ENCODE data around the gene PSMD12.
A peak's percentile ranks its signal among the peaks of the same experiment; 100 is the strongest.
"Not testable (repeated sequence)": the region's sequence is repeated elsewhere in the genome, so short reads cannot be mapped to it uniquely, and the experiment has no call there.

PSMD12 gene

GRCh38 chr17:67366193-67367157 is at the start of gene PSMD12:
PSMD12 (minus strand) TSS chr17:67366577; CDS start chr17:67366519, 58 bp downstream.
- Mint-ChIP-seq H3K27me3 (peaks cover 2% of the 10 kb centered on the region), H3K4me3 (peak within 1 kb of the TSS; percentile 98), H3K9me3 (no peaks in the 10 kb centered on the region), H3K36me3 (ENCODE audit: low read depth) (peaks cover 35% of the 10 kb centered on the region), H3K4me1 (peaks cover 48% of the 10 kb centered on the region), H3K27ac (peak within 1 kb of the TSS; percentile 99)
- DNase-seq (peak; percentile 98), ATAC-seq (peak; percentile 86)

GRCh38 chr17:67415291-67415690 is 48.9 kb upstream of the PSMD12 start:
- H3K4me3 Mint-ChIP-seq: no peak overlapping the region
- no peak overlapping the region for H3K27ac Mint-ChIP-seq
- ATAC-seq (no peak), DNase-seq (no peak)
- H3K9me3 Mint-ChIP-seq: no peaks in the 10 kb centered on the region
- H3K27me3 Mint-ChIP-seq: no peaks in the 10 kb centered on the region
- peaks cover 52% of the 10 kb centered on the region for H3K4me1 Mint-ChIP-seq
- H3K36me3 Mint-ChIP-seq (ENCODE audit: low read depth): peaks cover 1% of the 10 kb centered on the region

- Mint-ChIP-seq H3K36me3 (ENCODE audit: low read depth) (peaks cover 4% of the 10 kb centered on the region), H3K27me3 (no peaks in the 10 kb centered on the region), H3K27ac (no peak overlapping the region), H3K4me1 (peaks cover 49% of the 10 kb centered on the region), H3K9me3 (no peaks in the 10 kb centered on the region), H3K4me3 (no peak overlapping the region)
- ATAC-seq (no peak), DNase-seq (no peak)
Measured at GRCh38 chr17:67414559-67414958, 48.2 kb upstream of the PSMD12 start.

- Mint-ChIP-seq H3K9me3 (no peaks in the 10 kb centered on the region), H3K27ac (no peak overlapping the region), H3K36me3 (ENCODE audit: low read depth) (peaks cover 4% of the 10 kb centered on the region), H3K27me3 (no peaks in the 10 kb centered on the region), H3K4me3 (no peak overlapping the region), H3K4me1 (peaks cover 48% of the 10 kb centered on the region)
- no peak for DNase-seq
- no peak for ATAC-seq
Measured at GRCh38 chr17:67414130-67414529, 47.8 kb upstream of the PSMD12 start.

GRCh38 chr17:67413388-67413787 is 47.0 kb upstream of the PSMD12 start:
- no peak overlapping the region for H3K27ac Mint-ChIP-seq
- peaks cover 48% of the 10 kb centered on the region for H3K4me1 Mint-ChIP-seq
- no peak overlapping the region for H3K4me3 Mint-ChIP-seq
- peaks cover 6% of the 10 kb centered on the region for H3K36me3 Mint-ChIP-seq (ENCODE audit: low read depth)
- ATAC-seq: no peak
- DNase-seq: no peak
- no peaks in the 10 kb centered on the region for H3K9me3 Mint-ChIP-seq
- H3K27me3 Mint-ChIP-seq: no peaks in the 10 kb centered on the region

GRCh38 chr17:67412941-67413340 is 46.6 kb upstream of the PSMD12 start:
- ATAC-seq: no peak
- no peak overlapping the region for H3K27ac Mint-ChIP-seq
- peaks cover 48% of the 10 kb centered on the region for H3K4me1 Mint-ChIP-seq

GRCh38 chr17:67412032-67412431 is 45.7 kb upstream of the PSMD12 start:
- DNase-seq (no peak), ATAC-seq (no peak)
- Mint-ChIP-seq H3K36me3 (ENCODE audit: low read depth) (peaks cover 5% of the 10 kb centered on the region), H3K4me3 (no peak overlapping the region), H3K27ac (peak overlapping the region; percentile 20), H3K4me1 (peaks cover 51% of the 10 kb centered on the region), H3K9me3 (no peaks in the 10 kb centered on the region), H3K27me3 (no peaks in the 10 kb centered on the region)

More at GRCh38 chr17:67412941-67413340, 46.6 kb upstream of the PSMD12 start:
- Mint-ChIP-seq H3K4me3 (no peak overlapping the region), H3K9me3 (no peaks in the 10 kb centered on the region), H3K27me3 (no peaks in the 10 kb centered on the region), H3K36me3 (ENCODE audit: low read depth) (peaks cover 4% of the 10 kb centered on the region)
- no peak for DNase-seq

GRCh38 chr17:67411397-67411796 is 45.0 kb upstream of the PSMD12 start:
- no peak for ATAC-seq

GRCh38 chr17:67408455-67408830 is 42.1 kb upstream of the PSMD12 start:
- Mint-ChIP-seq H3K4me1 (peaks cover 69% of the 10 kb centered on the region), H3K27ac (peak overlapping the region; percentile 64)
- H3K9me3 Mint-ChIP-seq; H3K36me3 Mint-ChIP-seq (ENCODE audit: low read depth); H3K4me3 Mint-ChIP-seq; ATAC-seq; DNase-seq; H3K27me3 Mint-ChIP-seq: not testable (repeated sequence)

More at GRCh38 chr17:67411397-67411796, 45.0 kb upstream of the PSMD12 start:
- Mint-ChIP-seq H3K36me3 (ENCODE audit: low read depth) (peaks cover 7% of the 10 kb centered on the region), H3K27ac (peak overlapping the region; percentile 53), H3K4me1 (peaks cover 55% of the 10 kb centered on the region), H3K9me3 (no peaks in the 10 kb centered on the region), H3K4me3 (no peak overlapping the region), H3K27me3 (no peaks in the 10 kb centered on the region)
- no peak for DNase-seq

- H3K4me1 Mint-ChIP-seq: peaks cover 85% of the 10 kb centered on the region
- H3K27ac Mint-ChIP-seq: peak overlapping the region; percentile 91
- ATAC-seq: no peak
- no peak for DNase-seq
- no peaks in the 10 kb centered on the region for H3K27me3 Mint-ChIP-seq
- no peaks in the 10 kb centered on the region for H3K9me3 Mint-ChIP-seq
- no peak overlapping the region for H3K4me3 Mint-ChIP-seq
- H3K36me3 Mint-ChIP-seq (ENCODE audit: low read depth): peaks cover 4% of the 10 kb centered on the region
Measured at GRCh38 chr17:67403483-67403882, 37.1 kb upstream of the PSMD12 start.

- Mint-ChIP-seq H3K27ac (peak overlapping the region; percentile 91), H3K4me3 (peak overlapping the region; percentile 68), H3K9me3 (no peaks in the 10 kb centered on the region), H3K36me3 (ENCODE audit: low read depth) (peaks cover 8% of the 10 kb centered on the region), H3K4me1 (peaks cover 85% of the 10 kb centered on the region), H3K27me3 (no peaks in the 10 kb centered on the region)
- ATAC-seq: no peak
- no peak for DNase-seq
Measured at GRCh38 chr17:67403065-67403464, 36.7 kb upstream of the PSMD12 start.

- H3K4me3 Mint-ChIP-seq: peak overlapping the region; percentile 68
- no peaks in the 10 kb centered on the region for H3K27me3 Mint-ChIP-seq
- DNase-seq: no peak
- H3K36me3 Mint-ChIP-seq (ENCODE audit: low read depth): peaks cover 5% of the 10 kb centered on the region
- H3K9me3 Mint-ChIP-seq: no peaks in the 10 kb centered on the region
- peak overlapping the region; percentile 91 for H3K27ac Mint-ChIP-seq
- ATAC-seq: peak; percentile 26
- peaks cover 83% of the 10 kb centered on the region for H3K4me1 Mint-ChIP-seq
Measured at GRCh38 chr17:67401598-67402504, 35.5 kb upstream of the PSMD12 start.

- Mint-ChIP-seq H3K9me3 (no peaks in the 10 kb centered on the region), H3K27me3 (no peaks in the 10 kb centered on the region), H3K4me1 (peaks cover 77% of the 10 kb centered on the region), H3K27ac (peak overlapping the region; percentile 91), H3K4me3 (peak overlapping the region; percentile 68), H3K36me3 (ENCODE audit: low read depth) (peaks cover 5% of the 10 kb centered on the region)
- DNase-seq (no peak), ATAC-seq (peak; percentile 37)
Measured at GRCh38 chr17:67401106-67401505, 34.7 kb upstream of the PSMD12 start.

GRCh38 chr17:67400193-67400592 is 33.8 kb upstream of the PSMD12 start:
- peak overlapping the region; percentile 68 for H3K4me3 Mint-ChIP-seq
- peak overlapping the region; percentile 91 for H3K27ac Mint-ChIP-seq
- peaks cover 82% of the 10 kb centered on the region for H3K4me1 Mint-ChIP-seq
- ATAC-seq (no peak), DNase-seq (no peak)
- peaks cover 6% of the 10 kb centered on the region for H3K36me3 Mint-ChIP-seq (ENCODE audit: low read depth)
- H3K9me3 Mint-ChIP-seq: no peaks in the 10 kb centered on the region
- no peaks in the 10 kb centered on the region for H3K27me3 Mint-ChIP-seq

All from activated naive CD8-positive, alpha-beta T cell treated with anti-CD3 and anti-CD28 coated beads, Interleukin-2, amount 50 U/mL, for 24 hours (primary cell).